Neural progenitor cell (in vitro differentiated cells): ENCODE data around the gene ARID2. TPM values are rescaled to one million over a fixed set of nuclear protein-coding genes. Genes with fewer than 3 reads are reported as not detected.

Source experiments
- DNase-seq: peaks from one replicate; pipeline ENCODE4 v3.0.0-alpha.2; 2016; ENCODE audit warnings: low spot score
- H2AFZ ChIP-seq: fragments of 200-600 bp; sonication (generic); replicated peaks from 2 replicates; pipeline ENCODE4 v1.6.1; 2016; ENCODE audit warnings: antibody characterized with exemption
- H3F3A ChIP-seq: fragments of 200-600 bp; sonication (generic); 2 replicates; pipeline ENCODE4 v1.6.1; 2016; ENCODE audit warnings: antibody characterized with exemption, low read depth
- H3K27ac ChIP-seq: fragments of 200-600 bp; sonication (generic); 2 replicates; pipeline ENCODE4 v1.5.1; 2016; ENCODE audit warnings: mild to moderate bottlenecking
- H3K27me3 ChIP-seq: fragments of 200-600 bp; sonication (generic); 2 replicates; pipeline ENCODE4 v1.6.1; 2016; ENCODE audit warnings: mild to moderate bottlenecking, moderate library complexity
- H3K36me3 ChIP-seq: fragments of 200-600 bp; sonication (generic); 2 replicates; pipeline ENCODE4 v1.5.1; 2016
- H3K4me1 ChIP-seq: fragments of 200-600 bp; sonication (generic); 2 replicates; pipeline ENCODE4 v1.6.1; 2016; ENCODE audit warnings: mixed run types
- H3K4me2 ChIP-seq: fragments of 200-600 bp; sonication (generic); 2 replicates; pipeline ENCODE4 v1.6.1; 2016
- H3K4me3 ChIP-seq: fragments of 200-600 bp; sonication (generic); 2 replicates; pipeline ENCODE4 v1.5.1; 2016
- H3K79me2 ChIP-seq: fragments of 200-600 bp; sonication (generic); 2 replicates; pipeline ENCODE4 v1.6.1; 2016; ENCODE audit warnings: low read depth
- H3K9ac ChIP-seq: fragments of 200-600 bp; sonication (generic); 2 replicates; pipeline ENCODE4 v1.6.1; 2016
- H3K9me3 ChIP-seq: fragments of 200-600 bp; sonication (generic); 2 replicates; pipeline ENCODE4 v1.5.1; 2016; ENCODE audit warnings: low read depth
- H4K20me1 ChIP-seq: fragments of 200-600 bp; sonication (generic); 2 replicates; pipeline ENCODE4 v1.6.1; 2016; ENCODE audit warnings: low read depth
- H3K27ac Mint-ChIP-seq: 3 replicates; pipeline ENCODE4 v1.8.0; 2021; ENCODE audit warnings: mixed read lengths
- H3K27me3 Mint-ChIP-seq: 2 replicates; pipeline ENCODE4 v1.8.0; 2022; ENCODE audit warnings: low read depth, mild to moderate bottlenecking, inconsistent platforms, moderate library complexity, mixed read lengths; ENCODE audit not compliant: insufficient read depth
- H3K36me3 Mint-ChIP-seq: 3 replicates; pipeline ENCODE4 v1.8.0; 2021; ENCODE audit warnings: mixed read lengths
- H3K4me1 Mint-ChIP-seq: 3 replicates; pipeline ENCODE4 v1.8.0; 2021; ENCODE audit warnings: mixed read lengths
- H3K4me3 Mint-ChIP-seq: 3 replicates; pipeline ENCODE4 v1.8.0; 2021; ENCODE audit warnings: mild to moderate bottlenecking, moderate library complexity, mixed read lengths
- H3K9me3 Mint-ChIP-seq: 3 replicates; pipeline ENCODE4 v1.8.0; 2020; ENCODE audit warnings: mixed read lengths
- EZH2 ChIP-seq: fragments of 200-600 bp; sonication (generic); IDR thresholded peaks from 2 replicates; pipeline ENCODE4 v1.6.1; 2017; ENCODE audit warnings: antibody characterized with exemption, mild to moderate bottlenecking, moderate library complexity
- EZH2phosphoT487 ChIP-seq: fragments of 200-600 bp; sonication (generic); IDR thresholded peaks from 2 replicates; pipeline ENCODE4 v1.6.1; 2017; ENCODE audit warnings: antibody characterized with exemption
- total RNA-seq: library from RNA; depleted of rRNA; stranded (reverse); fragments of >200 nt; gene quantifications from 2 replicates; pipeline ENCODE4 v1.2.3, GENCODE V29; 2015; ENCODE audit warnings: low replicate concordance
- TF ChIP-seq, protein P1 (sequence below): fragments of 200-600 bp; sonication (generic); IDR thresholded peaks from 2 replicates; pipeline ENCODE4 v1.5.1; 2017; ENCODE audit warnings: antibody characterized with exemption, mild to moderate bottlenecking

The ARID2 gene
- total RNA-seq, 1 donor from 2014 or later: 86.4 TPM

GRCh38 chr12:45695035-45695434, 34.5 kb upstream of the ARID2 start:
- TF ChIP-seq EZH2: no peak
- no peak for TF ChIP-seq EZH2phosphoT487
- TF ChIP-seq, protein P1, sequence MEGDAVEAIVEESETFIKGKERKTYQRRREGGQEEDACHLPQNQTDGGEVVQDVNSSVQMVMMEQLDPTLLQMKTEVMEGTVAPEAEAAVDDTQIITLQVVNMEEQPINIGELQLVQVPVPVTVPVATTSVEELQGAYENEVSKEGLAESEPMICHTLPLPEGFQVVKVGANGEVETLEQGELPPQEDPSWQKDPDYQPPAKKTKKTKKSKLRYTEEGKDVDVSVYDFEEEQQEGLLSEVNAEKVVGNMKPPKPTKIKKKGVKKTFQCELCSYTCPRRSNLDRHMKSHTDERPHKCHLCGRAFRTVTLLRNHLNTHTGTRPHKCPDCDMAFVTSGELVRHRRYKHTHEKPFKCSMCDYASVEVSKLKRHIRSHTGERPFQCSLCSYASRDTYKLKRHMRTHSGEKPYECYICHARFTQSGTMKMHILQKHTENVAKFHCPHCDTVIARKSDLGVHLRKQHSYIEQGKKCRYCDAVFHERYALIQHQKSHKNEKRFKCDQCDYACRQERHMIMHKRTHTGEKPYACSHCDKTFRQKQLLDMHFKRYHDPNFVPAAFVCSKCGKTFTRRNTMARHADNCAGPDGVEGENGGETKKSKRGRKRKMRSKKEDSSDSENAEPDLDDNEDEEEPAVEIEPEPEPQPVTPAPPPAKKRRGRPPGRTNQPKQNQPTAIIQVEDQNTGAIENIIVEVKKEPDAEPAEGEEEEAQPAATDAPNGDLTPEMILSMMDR: no peak
- Histone ChIP-seq H3K4me2 (no peak overlapping the region), H3K79me2 (no peaks in the 10 kb centered on the region), H3F3A (no peaks in the 10 kb centered on the region), H3K36me3 (no peaks in the 10 kb centered on the region), H3K27me3 (no peaks in the 10 kb centered on the region), H3K4me1 (peaks cover 21% of the 10 kb centered on the region), H4K20me1 (no peaks in the 10 kb centered on the region), H3K27ac (no peak overlapping the region), H3K9ac (no peak overlapping the region), H3K9me3 (no peaks in the 10 kb centered on the region), H2AFZ (no peak overlapping the region), H3K4me3 (no peak overlapping the region)
- Mint-ChIP-seq H3K4me3 (no peak overlapping the region), H3K4me1 (no peaks in the 10 kb centered on the region), H3K36me3 (peaks cover 2% of the 10 kb centered on the region), H3K9me3 (peaks cover 8% of the 10 kb centered on the region), H3K27me3 (peaks cover 4% of the 10 kb centered on the region), H3K27ac (no peak overlapping the region)
- no peak for DNase-seq

DNA sequence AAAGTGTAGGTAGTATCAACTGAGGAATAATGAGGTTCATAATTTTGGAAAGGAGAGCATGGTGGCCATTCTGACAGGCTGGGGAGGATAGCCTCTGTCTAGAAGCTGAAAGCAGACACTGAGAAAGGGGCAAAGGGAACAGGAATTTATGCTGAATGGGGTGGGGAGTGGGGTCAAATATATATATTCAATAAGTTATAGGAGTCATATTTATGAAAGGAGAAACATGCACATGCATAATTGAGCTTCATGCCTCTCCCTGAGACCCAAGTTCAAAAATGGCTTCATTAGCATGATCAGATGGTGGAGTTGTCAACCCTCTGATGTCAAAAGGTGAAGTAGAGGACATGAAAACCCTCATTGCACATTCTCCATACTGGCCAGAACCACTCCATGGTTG, 33.9 kb upstream of the ARID2 start:
- no peak for DNase-seq
- Histone ChIP-seq H3K9ac (no peak overlapping the region), H3K27ac (no peak overlapping the region), H3K79me2 (no peaks in the 10 kb centered on the region), H3F3A (no peaks in the 10 kb centered on the region), H2AFZ (no peak overlapping the region), H3K4me2 (no peak overlapping the region), H3K9me3 (no peaks in the 10 kb centered on the region), H3K4me3 (no peak overlapping the region), H3K4me1 (peaks cover 21% of the 10 kb centered on the region), H3K27me3 (no peaks in the 10 kb centered on the region), H4K20me1 (no peaks in the 10 kb centered on the region), H3K36me3 (no peaks in the 10 kb centered on the region)
- Mint-ChIP-seq H3K36me3 (peaks cover 2% of the 10 kb centered on the region), H3K4me3 (no peak overlapping the region), H3K27me3 (peaks cover 2% of the 10 kb centered on the region), H3K27ac (no peak overlapping the region), H3K4me1 (no peaks in the 10 kb centered on the region), H3K9me3 (peaks cover 8% of the 10 kb centered on the region)
- TF ChIP-seq EZH2phosphoT487: no peak
- TF ChIP-seq EZH2: no peak
- TF ChIP-seq, protein P1: no peak

DNA sequence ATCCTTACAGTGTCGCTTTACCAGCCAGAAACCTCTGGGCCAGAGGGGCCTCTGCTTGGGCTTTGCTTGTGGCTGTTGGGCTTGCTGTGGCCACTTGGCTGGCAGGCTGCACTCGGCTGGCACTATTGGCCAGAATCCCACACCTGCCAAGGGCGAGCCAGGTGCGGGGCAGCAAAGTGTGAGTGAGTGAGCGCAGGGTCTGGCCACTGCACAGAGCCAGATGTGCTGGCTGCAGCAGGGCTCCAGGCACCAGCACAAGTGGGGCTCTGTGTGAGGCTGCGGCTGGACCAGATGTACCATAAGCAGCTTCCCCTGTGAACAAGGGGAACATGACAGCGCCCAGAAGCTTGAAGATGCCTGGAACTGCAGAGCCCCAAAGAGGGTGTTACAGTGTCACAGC, 33.5 kb upstream of the ARID2 start:
- Histone ChIP-seq H3K9me3 (no peaks in the 10 kb centered on the region), H3K27me3 (no peaks in the 10 kb centered on the region), H3K36me3 (no peaks in the 10 kb centered on the region), H4K20me1 (no peaks in the 10 kb centered on the region), H2AFZ (no peak overlapping the region), H3K79me2 (no peaks in the 10 kb centered on the region), H3K27ac (no peak overlapping the region), H3K9ac (no peak overlapping the region), H3K4me1 (peaks cover 21% of the 10 kb centered on the region), H3F3A (no peaks in the 10 kb centered on the region), H3K4me2 (no peak overlapping the region), H3K4me3 (no peak overlapping the region)
- Mint-ChIP-seq H3K27ac (no peak overlapping the region), H3K4me3 (no peak overlapping the region), H3K4me1 (no peaks in the 10 kb centered on the region), H3K36me3 (peaks cover 2% of the 10 kb centered on the region), H3K27me3 (peaks cover 2% of the 10 kb centered on the region), H3K9me3 (peaks cover 8% of the 10 kb centered on the region)
- no peak for TF ChIP-seq EZH2
- TF ChIP-seq EZH2phosphoT487: no peak
- TF ChIP-seq, protein P1: no peak
- DNase-seq: no peak
